HUES64 (cell line): ENCODE results near the gene SLFNL1.

Experiments
- H3K27ac ChIP-seq: 2 replicates; pipeline ENCODE4 v1.7.0; 2013; ENCODE audit warnings: low read depth, low read length, inconsistent platforms
- H3K27me3 ChIP-seq: 2 replicates; pipeline ENCODE4 v1.6.1; 2013; ENCODE audit warnings: mild to moderate bottlenecking, low read length; ENCODE audit not compliant: insufficient read depth
- H3K36me3 ChIP-seq: 2 replicates; pipeline ENCODE4 v1.6.1; 2013; ENCODE audit warnings: mild to moderate bottlenecking, low read length; ENCODE audit not compliant: insufficient read depth
- H3K4me1 ChIP-seq: 2 replicates; pipeline ENCODE4 v1.6.1; 2013; ENCODE audit warnings: mild to moderate bottlenecking, low read length, moderate library complexity; ENCODE audit not compliant: insufficient read depth
- H3K4me3 ChIP-seq: 2 replicates; pipeline ENCODE4 v1.5.1; 2013; ENCODE audit warnings: mild to moderate bottlenecking, low read length, moderate library complexity
- H3K9ac ChIP-seq: 2 replicates; pipeline ENCODE4 v1.6.1; 2013; ENCODE audit warnings: mild to moderate bottlenecking, low read depth, low read length
- H3K9me3 ChIP-seq: 2 replicates; pipeline ENCODE4 v1.6.1; 2013; ENCODE audit warnings: low read depth, low read length; ENCODE audit not compliant: insufficient read depth
- WGBS: fragments of 150-250, 120-280 bp; methylation state at CpG from one replicate; pipeline ENCODE4 v1.1.7; 2013; ENCODE audit warnings: missing lambda C conversion rate; 5-methylcytosine and 5-hydroxymethylcytosine counted together

The SLFNL1 gene

DNA sequence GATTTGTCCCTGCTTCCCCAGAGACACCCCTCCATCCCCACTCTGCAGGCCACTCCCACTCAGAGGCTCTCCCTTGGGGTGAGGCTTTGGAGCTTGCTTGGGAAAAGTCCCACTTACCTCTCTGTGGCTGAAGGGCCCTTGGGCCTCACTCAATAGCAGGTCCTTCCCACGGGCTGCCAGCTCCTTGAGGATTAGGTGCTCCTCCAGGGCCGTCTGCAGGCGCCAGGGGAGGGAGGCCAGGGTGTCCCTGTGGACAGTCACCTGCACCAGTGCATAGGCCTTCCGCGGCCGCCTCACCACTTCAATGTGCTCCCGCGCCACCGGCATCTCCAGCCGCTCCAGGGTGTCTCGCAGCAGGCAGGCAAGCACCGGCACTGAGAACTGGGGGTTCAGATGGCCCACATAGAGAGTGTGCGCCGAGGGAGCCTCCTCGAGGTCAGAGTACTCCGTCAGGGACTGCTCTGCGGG, 1.4 kb downstream of the SLFNL1 start:
- peaks cover 32% of the 10 kb centered on the region for H3K36me3 ChIP-seq
- H3K9ac ChIP-seq, result no peak overlapping the region
- no peak overlapping the region for H3K27ac ChIP-seq
- no peak overlapping the region for H3K4me3 ChIP-seq
- no peaks in the 10 kb centered on the region for H3K27me3 ChIP-seq
- WGBS, result 95% methylated on average over 17 of the region's 17 CpGs
- H3K4me1 ChIP-seq, result peaks cover 3% of the 10 kb centered on the region; the same call in 1 of the 2 replicates
- no peaks in the 10 kb centered on the region for H3K9me3 ChIP-seq

DNA sequence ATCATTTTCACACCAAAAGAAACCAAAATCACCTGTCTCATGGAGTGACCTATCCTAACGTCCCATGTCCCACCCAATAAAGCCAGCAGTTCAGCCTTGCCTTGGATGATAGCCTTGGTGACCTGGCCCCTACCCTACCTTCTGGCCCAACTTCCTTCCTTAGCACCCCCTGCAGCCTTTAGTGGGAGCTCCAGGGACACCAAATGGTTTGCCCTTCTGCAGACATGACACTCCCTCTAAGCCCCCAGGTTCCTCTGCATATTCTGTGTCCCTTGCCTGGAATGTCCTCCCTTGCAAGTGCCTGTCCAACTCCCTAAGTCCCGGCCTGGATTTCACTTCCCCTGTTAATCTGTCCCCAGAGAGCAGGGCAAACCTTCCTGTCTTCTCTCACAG, 2.2 kb downstream of the SLFNL1 start:
- Histone ChIP-seq H3K36me3 (peaks cover 40% of the 10 kb centered on the region), H3K9me3 (no peaks in the 10 kb centered on the region), H3K27me3 (no peaks in the 10 kb centered on the region), H3K27ac (no peak overlapping the region), H3K4me1 (peaks cover 3% of the 10 kb centered on the region; the same call in 1 of the 2 replicates), H3K9ac (no peak overlapping the region), H3K4me3 (no peak overlapping the region)
- WGBS, result 87% methylated on average over 2 of the region's 2 CpGs

DNA sequence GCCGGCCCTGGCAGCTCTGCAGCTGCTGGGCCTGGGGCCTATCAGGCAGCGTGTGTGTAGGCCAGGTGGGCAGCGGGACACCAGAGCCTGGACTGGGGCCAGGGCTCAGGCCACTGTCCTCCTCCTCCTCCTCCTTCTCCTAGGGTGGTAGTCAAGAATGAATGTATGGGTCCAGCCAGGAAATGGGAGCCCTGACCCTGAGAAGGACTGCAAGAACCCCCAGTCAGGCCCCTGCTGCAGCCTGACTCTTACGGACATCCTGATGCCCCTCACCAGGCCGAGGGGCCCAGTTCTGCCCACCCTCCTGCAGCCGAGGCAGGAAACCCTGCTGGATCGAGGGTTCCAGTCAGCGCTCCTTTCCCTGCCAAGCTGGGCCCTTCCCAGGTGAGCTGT, 3.5 kb downstream of the SLFNL1 start:
- peaks cover 52% of the 10 kb centered on the region for H3K36me3 ChIP-seq
- H3K4me3 ChIP-seq, result no peak overlapping the region
- no peak overlapping the region for H3K27ac ChIP-seq
- peaks cover 3% of the 10 kb centered on the region; the same call in 1 of the 2 replicates for H3K4me1 ChIP-seq
- no peak overlapping the region for H3K9ac ChIP-seq
- H3K27me3 ChIP-seq, result no peaks in the 10 kb centered on the region
- 96% methylated on average over 8 of the region's 8 CpGs for WGBS
- H3K9me3 ChIP-seq, result no peaks in the 10 kb centered on the region

DNA sequence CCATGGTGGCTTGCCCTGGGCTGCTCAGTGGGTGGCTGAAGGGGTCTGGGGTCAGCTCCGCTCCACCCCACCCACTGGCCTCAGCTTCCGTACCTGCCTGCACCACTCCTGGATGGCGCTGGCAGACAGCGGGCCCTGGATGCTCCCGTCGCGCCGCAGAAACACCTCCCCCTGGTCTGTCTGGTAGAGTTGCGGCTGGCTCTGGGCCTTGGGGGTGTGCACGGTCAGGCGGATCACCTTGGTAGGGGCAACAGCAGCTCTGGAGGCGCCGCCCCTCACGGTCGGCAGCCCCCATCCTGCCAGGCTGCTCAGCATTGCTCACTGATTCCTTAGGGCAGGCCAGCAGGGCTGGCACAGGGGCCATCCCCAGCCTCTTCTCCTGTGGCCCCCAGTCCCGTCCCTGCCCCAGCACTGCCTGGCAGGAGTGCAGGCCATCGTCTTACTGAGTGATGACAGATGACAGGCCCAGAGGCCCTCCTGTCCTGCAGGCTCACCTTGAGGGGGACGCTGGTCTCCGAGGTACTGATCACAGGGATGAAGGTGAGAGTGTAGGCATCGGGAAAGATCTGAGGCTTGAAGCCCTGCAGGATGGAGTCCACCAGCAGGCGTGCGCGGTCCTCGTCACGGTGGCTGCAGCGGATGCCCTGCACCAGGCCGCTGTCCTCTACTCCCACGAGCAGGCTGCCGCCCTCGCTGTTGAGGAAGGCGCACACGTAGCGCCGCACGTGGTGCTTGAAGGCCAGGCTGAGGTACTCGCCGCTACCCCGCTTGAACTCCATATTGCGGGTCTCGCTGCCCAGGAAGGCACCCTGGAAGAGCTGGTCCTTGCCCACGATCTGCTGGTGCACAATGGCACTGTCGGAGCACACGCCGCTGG, 4.1 kb downstream of the SLFNL1 start:
- no peaks in the 10 kb centered on the region for H3K9me3 ChIP-seq
- peaks cover 3% of the 10 kb centered on the region; the same call in 1 of the 2 replicates for H3K4me1 ChIP-seq
- H3K27me3 ChIP-seq, result no peaks in the 10 kb centered on the region
- H3K27ac ChIP-seq, result no peak overlapping the region
- 96% methylated on average over 44 of the region's 44 CpGs for WGBS
- H3K36me3 ChIP-seq, result peaks cover 59% of the 10 kb centered on the region
- no peak overlapping the region for H3K9ac ChIP-seq
- no peak overlapping the region for H3K4me3 ChIP-seq

DNA sequence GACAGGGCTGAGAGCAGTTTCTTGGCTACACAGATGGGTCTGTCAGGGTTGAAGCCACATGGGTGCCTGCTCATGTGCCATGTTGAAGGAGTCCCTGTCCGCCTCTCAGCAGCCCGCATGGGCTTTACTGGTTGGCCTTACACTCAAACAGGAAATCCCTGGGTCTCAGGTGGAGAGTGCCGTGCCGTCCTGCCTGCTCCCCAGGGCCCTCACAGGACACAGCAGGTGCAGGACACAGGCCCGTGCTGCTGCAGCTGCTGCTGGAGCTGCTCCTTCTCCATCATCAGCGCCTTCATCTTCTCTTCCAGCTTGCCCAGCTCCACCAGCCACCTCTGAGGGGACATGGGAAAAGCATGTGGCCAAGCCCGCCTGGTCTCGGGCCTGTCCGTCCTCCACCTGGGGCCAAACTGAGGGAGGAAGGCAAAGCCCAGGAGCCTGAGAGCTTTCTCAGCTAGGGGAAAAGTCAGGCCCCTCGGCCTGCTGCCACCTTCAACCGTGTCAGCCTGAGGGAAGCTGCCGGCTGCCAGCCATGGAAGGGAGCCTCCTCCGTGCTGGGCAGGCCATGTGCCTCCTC, 5.5 kb downstream of the SLFNL1 start:
- 94% methylated on average over 13 of the region's 13 CpGs for WGBS
- Histone ChIP-seq H3K9me3 (no peaks in the 10 kb centered on the region), H3K4me1 (0 out of 2 replicates have a peak, but pooled peaks cover 3% of the 10 kb centered on the region), H3K27ac (no peak overlapping the region), H3K4me3 (no peak overlapping the region), H3K27me3 (no peaks in the 10 kb centered on the region), H3K36me3 (peaks cover 73% of the 10 kb centered on the region), H3K9ac (no peak overlapping the region)

GRCh38 chr1:41015281-41015896, 6.1 kb downstream of the SLFNL1 start:
- Histone ChIP-seq H3K4me3 (no peak overlapping the region), H3K9me3 (no peaks in the 10 kb centered on the region), H3K36me3 (peaks cover 79% of the 10 kb centered on the region), H3K9ac (no peak overlapping the region), H3K27ac (no peak overlapping the region), H3K4me1 (no peaks in the 10 kb centered on the region), H3K27me3 (no peaks in the 10 kb centered on the region)
- 95% methylated on average over 5 of the region's 5 CpGs for WGBS

GRCh38 chr1:41014871-41015270, 6.7 kb downstream of the SLFNL1 start:
- no peak overlapping the region for H3K9ac ChIP-seq
- no peaks in the 10 kb centered on the region for H3K4me1 ChIP-seq
- H3K4me3 ChIP-seq, result no peak overlapping the region
- 90% methylated on average over 8 of the region's 8 CpGs for WGBS
- no peaks in the 10 kb centered on the region for H3K27me3 ChIP-seq
- H3K36me3 ChIP-seq, result peaks cover 84% of the 10 kb centered on the region
- H3K27ac ChIP-seq, result no peak overlapping the region
- no peaks in the 10 kb centered on the region for H3K9me3 ChIP-seq

- no peaks in the 10 kb centered on the region for H3K4me1 ChIP-seq
- no peak overlapping the region for H3K9ac ChIP-seq
- H3K36me3 ChIP-seq, result peaks cover 94% of the 10 kb centered on the region
- H3K27me3 ChIP-seq, result no peaks in the 10 kb centered on the region
- H3K4me3 ChIP-seq, result no peak overlapping the region
- H3K9me3 ChIP-seq, result no peaks in the 10 kb centered on the region
- 94% methylated on average over 7 of the region's 7 CpGs for WGBS
- H3K27ac ChIP-seq, result no peak overlapping the region
Measured at GRCh38 chr1:41013796-41014195, 7.7 kb downstream of the SLFNL1 start.

- H3K27me3 ChIP-seq, result no peaks in the 10 kb centered on the region
- no peaks in the 10 kb centered on the region for H3K9me3 ChIP-seq
- H3K36me3 ChIP-seq, result peaks cover 97% of the 10 kb centered on the region
- H3K4me3 ChIP-seq, result no peak overlapping the region
- no peaks in the 10 kb centered on the region for H3K4me1 ChIP-seq
- WGBS, result 97% methylated on average over 6 of the region's 6 CpGs
- no peak overlapping the region for H3K27ac ChIP-seq
- no peak overlapping the region for H3K9ac ChIP-seq
Measured at GRCh38 chr1:41013024-41013423, 8.5 kb downstream of the SLFNL1 start.

GRCh38 chr1:41010345-41010744, 11.2 kb downstream of the SLFNL1 start:
- 91% methylated on average over 1 of the region's 1 CpG for WGBS
- Histone ChIP-seq H3K27me3 (no peaks in the 10 kb centered on the region), H3K9ac (no peak overlapping the region), H3K36me3 (peaks cover 99% of the 10 kb centered on the region), H3K4me1 (no peaks in the 10 kb centered on the region), H3K9me3 (no peaks in the 10 kb centered on the region), H3K4me3 (no peak overlapping the region), H3K27ac (no peak overlapping the region)

- Histone ChIP-seq H3K9ac (no peak overlapping the region), H3K27me3 (no peaks in the 10 kb centered on the region), H3K36me3 (peaks cover 99% of the 10 kb centered on the region), H3K27ac (no peak overlapping the region), H3K4me1 (no peaks in the 10 kb centered on the region), H3K9me3 (no peaks in the 10 kb centered on the region), H3K4me3 (no peak overlapping the region)
- 94% methylated on average over 8 of the region's 8 CpGs for WGBS
Measured at GRCh38 chr1:41009466-41009865, 12.1 kb downstream of the SLFNL1 start.
